HepG2 (cell line): ENCODE results near the gene FOXA3. TPM values are rescaled to one million over a fixed set of nuclear protein-coding genes. Genes with fewer than 3 reads are reported as not detected.

Experiments used
- ARID3A ChIP-seq: IDR thresholded peaks from 2 replicates; pipeline ENCODE4 v1.6.1; 2012; ENCODE audit warnings: low read depth, low read length, improper control_type of control experiment
- ARID4A ChIP-seq: sonication (generic); formaldehyde crosslinking; IDR thresholded peaks from 2 replicates; pipeline ENCODE4 v1.5.0; 2020; ENCODE audit warnings: mild to moderate bottlenecking, missing genetic modification reagents, borderline replicate concordance
- ERF ChIP-seq: IDR thresholded peaks from 2 replicates; pipeline ENCODE4 v1.6.1; 2018; ENCODE audit warnings: missing biosample characterization, missing genetic modification reagents
- FOSL1 ChIP-seq: sonication (generic); formaldehyde crosslinking; IDR thresholded peaks from 2 replicates; pipeline ENCODE4 v1.9.0; 2021; ENCODE audit warnings: missing genetic modification reagents, borderline replicate concordance
- JARID2 ChIP-seq: sonication (generic); formaldehyde crosslinking; IDR thresholded peaks from 2 replicates; pipeline ENCODE4 v1.8.1; 2023; ENCODE audit warnings: missing genetic modification reagents, inconsistent platforms; ENCODE audit not compliant: insufficient replicate concordance
- NR2C2 ChIP-seq: sonication (generic); formaldehyde crosslinking; IDR thresholded peaks from 2 replicates; pipeline ENCODE4 v1.4.0; 2020; ENCODE audit warnings: missing genetic modification reagents, mild to moderate bottlenecking, moderate library complexity, borderline replicate concordance
- NR2F2 ChIP-seq: IDR thresholded peaks from 2 replicates; pipeline ENCODE4 v1.6.1; 2012; ENCODE audit warnings: low read depth, inconsistent platforms, borderline replicate concordance
- SALL1 ChIP-seq: sonication (generic); formaldehyde crosslinking; IDR thresholded peaks from 2 replicates; pipeline ENCODE4 v1.8.0; 2022; ENCODE audit warnings: mild to moderate bottlenecking, missing genetic modification reagents
- SP4 ChIP-seq: sonication (generic); formaldehyde crosslinking; IDR thresholded peaks from 2 replicates; pipeline ENCODE4 v1.8.1; 2023; ENCODE audit warnings: mild to moderate bottlenecking, missing genetic modification reagents
- XBP1 ChIP-seq: sonication (generic); formaldehyde crosslinking; IDR thresholded peaks from 2 replicates; pipeline ENCODE4 v1.5.0; 2020; ENCODE audit warnings: missing genetic modification reagents
- ZFP36 ChIP-seq: fragments of 150-350 bp; IDR thresholded peaks from 2 replicates; pipeline ENCODE4 v1.6.1; 2018; ENCODE audit warnings: borderline replicate concordance, low read length, low read depth; ENCODE audit not compliant: partially characterized antibody
- ZFP36L1 ChIP-seq: sonication (generic); formaldehyde crosslinking; IDR thresholded peaks from 2 replicates; pipeline ENCODE4 v1.8.0; 2022; ENCODE audit warnings: mild to moderate bottlenecking, missing genetic modification reagents, moderate library complexity
- ZFX ChIP-seq: sonication (generic); formaldehyde crosslinking; IDR thresholded peaks from 2 replicates; pipeline ENCODE4 v1.4.0; 2020; ENCODE audit warnings: mild to moderate bottlenecking, low read depth, missing genetic modification reagents, moderate library complexity
- ZNF18 ChIP-seq: sonication (generic); formaldehyde crosslinking; IDR thresholded peaks from 2 replicates; pipeline ENCODE4 v1.8.0; 2022; ENCODE audit warnings: mild to moderate bottlenecking, missing genetic modification reagents; ENCODE audit not compliant: insufficient replicate concordance
- ZNF441 ChIP-seq: sonication (generic); formaldehyde crosslinking; IDR thresholded peaks from 2 replicates; pipeline ENCODE4 v1.7.0; 2021; ENCODE audit warnings: missing genetic modification reagents, borderline replicate concordance
- ZNF503 ChIP-seq: sonication (generic); formaldehyde crosslinking; IDR thresholded peaks from 2 replicates; pipeline ENCODE4 v1.4.0; 2020; ENCODE audit warnings: missing genetic modification reagents
- ZNF672 ChIP-seq: sonication (generic); formaldehyde crosslinking; IDR thresholded peaks from 2 replicates; pipeline ENCODE4 v1.8.1; 2022; ENCODE audit warnings: missing genetic modification reagents
- ZNF800 ChIP-seq: sonication (generic); formaldehyde crosslinking; IDR thresholded peaks from 2 replicates; pipeline ENCODE4 v1.4.0; 2020; ENCODE audit warnings: missing genetic modification reagents
- ZNF879 ChIP-seq: sonication (generic); formaldehyde crosslinking; IDR thresholded peaks from 2 replicates; pipeline ENCODE4 v1.8.1; 2023; ENCODE audit warnings: missing genetic modification reagents
- polyA plus RNA-seq, 8 experiments: library from polyadenylated mRNA; depleted of rRNA in 3 of 8; stranded (reverse) in 7 of 8; unstranded in 1 of 8; fragments of >200 nt; fragmentation: Illumina TruSeq in 4 of 8; extraction: Trizol in 4 of 8; gene quantifications; 2 replicates each; pipeline versions ENCODE4 v1.2.1 to v1.2.3, GENCODE V29; 2011 to 2016; ENCODE audit warnings: low read depth in 4 of 8, missing spikeins in 1 of 8, mixed read lengths in 1 of 8; ENCODE audit not compliant: insufficient read depth in 1 of 8
- total RNA-seq, 5 experiments: library from RNA; depleted of rRNA; stranded (reverse); fragments of >200 nt; fragmentation: Illumina TruSeq; extraction: Trizol; gene quantifications; 2 replicates each; pipeline ENCODE4 v1.2.3, GENCODE V29; 2016; ENCODE audit warnings: low read depth in 1 of 5

The FOXA3 gene
- total and polyA plus RNA-seq, 2 of the 13 experiments (the other 11 are each of a cell fraction or from before 2014, with no cell fraction given) = 29.8 to 47.6 TPM

GRCh38 chr19:45911291-45911690 lies 47.2 kb downstream of the FOXA3 start (continued):
- TF ChIP-seq ERF (CRISPR knock-in tag) = no peak
- TF ChIP-seq ARID3A = no peak
- TF ChIP-seq ARID4A (CRISPR knock-in tag) = no peak
- no peak for TF ChIP-seq ZFP36L1 (CRISPR knock-in tag)
- TF ChIP-seq JARID2 (CRISPR knock-in tag) = no peak
- TF ChIP-seq ZNF672 (CRISPR knock-in tag) = no peak
- TF ChIP-seq ZNF18 (CRISPR knock-in tag) = no peak
- TF ChIP-seq NR2C2 (CRISPR knock-in tag) = no peak
- no peak for TF ChIP-seq FOSL1 (CRISPR knock-in tag)
- TF ChIP-seq NR2F2 = no peak
- no peak for TF ChIP-seq ZNF503
- TF ChIP-seq ZNF441 (CRISPR knock-in tag) = no peak
- no peak for TF ChIP-seq ZFP36
- TF ChIP-seq SP4 (CRISPR knock-in tag) = 0 out of 2 replicates have a peak, but pooled peaks have one; percentile 18
- TF ChIP-seq SALL1 (CRISPR knock-in tag) = peak; percentile 35; the same call in 1 of the 2 replicates
- no peak for TF ChIP-seq ZNF879
- no peak for TF ChIP-seq ZNF800 (CRISPR knock-in tag)
- TF ChIP-seq ZFX (CRISPR knock-in tag) = no peak
- TF ChIP-seq XBP1 (CRISPR knock-in tag) = no peak
